MM.1S (cell line): ENCODE measurements around the gene RBFOX1.

Experiments used
- DNase-seq: peaks from one replicate; pipeline ENCODE4 v3.0.0-alpha.2; 2015
- H2AFZ ChIP-seq: fragments of 300-600 bp; sonication (generic); 2 replicates; pipeline ENCODE4 v1.6.0; 2016; ENCODE audit warnings: antibody characterized with exemption, low read length
- H3F3A ChIP-seq: fragments of 300-600 bp; sonication (generic); 2 replicates; pipeline ENCODE4 v1.6.1; 2016; ENCODE audit warnings: mild to moderate bottlenecking, antibody characterized with exemption, low read length, moderate library complexity, mixed read lengths; ENCODE audit not compliant: insufficient read depth
- H3K27ac ChIP-seq: fragments of 300-600 bp; sonication (generic); 2 replicates; pipeline ENCODE4 v1.5.1; 2016; ENCODE audit warnings: mild to moderate bottlenecking, low read length
- H3K27me3 ChIP-seq: fragments of 300-600 bp; sonication (generic); replicated peaks from 2 replicates; pipeline ENCODE4 v1.6.0; 2016; ENCODE audit warnings: low read length; ENCODE audit not compliant: insufficient read depth
- H3K36me3 ChIP-seq: fragments of 300-600 bp; sonication (generic); replicated peaks from 2 replicates; pipeline ENCODE4 v1.6.1; 2016; ENCODE audit warnings: mild to moderate bottlenecking, low read length, mixed read lengths; ENCODE audit not compliant: insufficient read depth
- H3K4me1 ChIP-seq: fragments of 300-600 bp; sonication (generic); 2 replicates; pipeline ENCODE4 v1.6.1; 2016; ENCODE audit warnings: low read length, mixed read lengths
- H3K4me2 ChIP-seq: fragments of 300-600 bp; sonication (generic); 2 replicates; pipeline ENCODE4 v1.6.0; 2016; ENCODE audit warnings: low read depth, low read length
- H3K4me3 ChIP-seq: fragments of 300-600 bp; sonication (generic); 2 replicates; pipeline ENCODE4 v1.5.1; 2016; ENCODE audit warnings: low read length, mixed read lengths
- H3K79me2 ChIP-seq: fragments of 300-600 bp; sonication (generic); 2 replicates; pipeline ENCODE4 v1.6.1; 2016; ENCODE audit warnings: mixed run types, low read length, mixed read lengths
- H3K9ac ChIP-seq: fragments of 300-600 bp; sonication (generic); 2 replicates; pipeline ENCODE4 v1.6.1; 2016; ENCODE audit warnings: low read length, mixed read lengths
- H3K9me2 ChIP-seq: fragments of 300-600 bp; sonication (generic); replicated peaks from 2 replicates; pipeline ENCODE4 v1.6.1; 2016; ENCODE audit warnings: mild to moderate bottlenecking, low read length, mixed read lengths; ENCODE audit not compliant: insufficient read depth
- H3K9me3 ChIP-seq: fragments of 300-600 bp; sonication (generic); replicated peaks from 2 replicates; pipeline ENCODE4 v1.6.1; 2016; ENCODE audit warnings: mild to moderate bottlenecking, low read length, mixed read lengths; ENCODE audit not compliant: insufficient read depth
- H4K20me1 ChIP-seq: fragments of 300-600 bp; sonication (generic); 2 replicates; pipeline ENCODE4 v1.6.1; 2016; ENCODE audit warnings: mild to moderate bottlenecking, low read length, moderate library complexity, mixed read lengths; ENCODE audit not compliant: insufficient read depth
- CTCF ChIP-seq: fragments of 300-600 bp; sonication (generic); IDR thresholded peaks from 2 replicates; pipeline ENCODE4 v1.5.1; 2016; ENCODE audit warnings: antibody characterized with exemption, low read length, mixed read lengths
- EZH2 ChIP-seq: fragments of 300-600 bp; sonication (generic); optimal IDR thresholded peaks from 2 replicates; pipeline ENCODE3; 2017; ENCODE audit warnings: low read depth, mild to moderate bottlenecking, antibody characterized with exemption, low read length, mixed read lengths
- EZH2phosphoT487 ChIP-seq: fragments of 300-600 bp; sonication (generic); IDR thresholded peaks from 2 replicates; pipeline ENCODE4 v1.6.1; 2018; ENCODE audit warnings: antibody characterized with exemption, low read length

Gene RBFOX1

GRCh38 chr16:7333180-7333725 lies 608 bp downstream of the RBFOX1 start:
- Histone ChIP-seq H2AFZ (no peak overlapping the region), H3K27me3 (no peaks in the 10 kb centered on the region), H3K79me2 (no peaks in the 10 kb centered on the region), H4K20me1 (no peaks in the 10 kb centered on the region), H3K36me3 (no peaks in the 10 kb centered on the region), H3K4me2 (no peak overlapping the region), H3K9me2 (no peaks in the 10 kb centered on the region), H3K27ac (no peak overlapping the region), H3K9me3 (no peaks in the 10 kb centered on the region), H3K4me3 (no peak overlapping the region), H3K4me1 (no peaks in the 10 kb centered on the region), H3K9ac (no peak overlapping the region), H3F3A (no peaks in the 10 kb centered on the region)
- DNase-seq, result no peak
- TF ChIP-seq EZH2 (no peak), EZH2phosphoT487 (no peak), CTCF (no peak)

DNA sequence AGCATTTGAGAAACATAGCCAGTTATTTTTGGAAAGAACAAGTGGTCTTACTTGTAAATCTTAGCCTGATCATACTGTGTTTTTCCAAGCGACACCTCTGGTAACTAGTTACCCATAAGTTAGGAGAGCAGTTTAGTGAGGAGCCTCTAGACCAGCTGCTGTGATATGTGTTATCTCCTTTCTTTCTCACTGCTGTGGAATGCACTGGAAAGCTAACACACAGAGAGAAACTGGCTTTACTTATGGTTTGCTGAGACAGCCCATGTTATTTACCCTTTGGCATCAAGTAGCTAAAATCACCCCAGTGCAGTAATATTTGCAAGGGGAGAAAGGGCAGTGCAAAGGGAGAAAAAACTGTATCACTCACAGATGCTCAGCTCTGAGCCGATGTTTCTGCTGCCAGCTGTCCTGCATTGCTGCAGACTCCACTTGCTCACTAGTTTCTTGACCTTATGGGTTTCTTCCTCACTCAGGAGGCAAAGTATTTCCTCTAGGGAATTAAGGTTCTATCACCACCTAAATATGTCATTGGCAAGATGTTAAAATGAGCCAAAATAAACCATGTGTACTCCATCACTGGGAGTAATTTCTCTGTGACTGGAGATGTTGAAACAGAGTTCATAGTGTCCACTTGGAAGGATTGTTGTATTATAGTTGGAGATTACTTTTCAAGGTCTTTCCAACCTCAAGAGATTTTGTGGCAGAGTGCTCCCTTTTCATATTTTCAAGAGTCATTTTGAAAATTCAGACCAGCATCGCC lies 2.3 kb downstream of the RBFOX1 start:
- H3K4me3 ChIP-seq, result no peak overlapping the region
- H3K9ac ChIP-seq, result no peak overlapping the region
- no peak overlapping the region for H3K4me2 ChIP-seq
- H3K9me2 ChIP-seq, result no peaks in the 10 kb centered on the region
- no peak for DNase-seq
- no peak overlapping the region for H3K27ac ChIP-seq
- no peaks in the 10 kb centered on the region for H4K20me1 ChIP-seq
- TF ChIP-seq EZH2, result no peak
- TF ChIP-seq CTCF, result no peak
- TF ChIP-seq EZH2phosphoT487, result no peak
- H3K79me2 ChIP-seq, result no peaks in the 10 kb centered on the region
- H3K4me1 ChIP-seq, result no peaks in the 10 kb centered on the region
- H3K9me3 ChIP-seq, result no peaks in the 10 kb centered on the region
- H3K27me3 ChIP-seq, result no peaks in the 10 kb centered on the region
- H3F3A ChIP-seq, result no peaks in the 10 kb centered on the region
- no peak overlapping the region for H2AFZ ChIP-seq
- H3K36me3 ChIP-seq, result no peaks in the 10 kb centered on the region

GRCh38 chr16:7335991-7336634 lies 3.5 kb downstream of the RBFOX1 start:
- H2AFZ ChIP-seq, result no peak overlapping the region
- H3K4me1 ChIP-seq, result no peaks in the 10 kb centered on the region
- no peaks in the 10 kb centered on the region for H3K9me3 ChIP-seq
- H4K20me1 ChIP-seq, result no peaks in the 10 kb centered on the region
- no peak overlapping the region for H3K27ac ChIP-seq
- H3K27me3 ChIP-seq, result no peaks in the 10 kb centered on the region
- no peak for DNase-seq
- no peak overlapping the region for H3K9ac ChIP-seq
- no peaks in the 10 kb centered on the region for H3K36me3 ChIP-seq
- no peaks in the 10 kb centered on the region for H3K9me2 ChIP-seq
- H3K79me2 ChIP-seq, result no peaks in the 10 kb centered on the region
- no peak for TF ChIP-seq EZH2phosphoT487
- TF ChIP-seq EZH2, result no peak
- TF ChIP-seq CTCF, result no peak
- H3K4me3 ChIP-seq, result no peak overlapping the region
- H3F3A ChIP-seq, result no peaks in the 10 kb centered on the region
- H3K4me2 ChIP-seq, result no peak overlapping the region
